ENCODE measurements around the gene SLC27A1.

Gene SLC27A1

DNA sequence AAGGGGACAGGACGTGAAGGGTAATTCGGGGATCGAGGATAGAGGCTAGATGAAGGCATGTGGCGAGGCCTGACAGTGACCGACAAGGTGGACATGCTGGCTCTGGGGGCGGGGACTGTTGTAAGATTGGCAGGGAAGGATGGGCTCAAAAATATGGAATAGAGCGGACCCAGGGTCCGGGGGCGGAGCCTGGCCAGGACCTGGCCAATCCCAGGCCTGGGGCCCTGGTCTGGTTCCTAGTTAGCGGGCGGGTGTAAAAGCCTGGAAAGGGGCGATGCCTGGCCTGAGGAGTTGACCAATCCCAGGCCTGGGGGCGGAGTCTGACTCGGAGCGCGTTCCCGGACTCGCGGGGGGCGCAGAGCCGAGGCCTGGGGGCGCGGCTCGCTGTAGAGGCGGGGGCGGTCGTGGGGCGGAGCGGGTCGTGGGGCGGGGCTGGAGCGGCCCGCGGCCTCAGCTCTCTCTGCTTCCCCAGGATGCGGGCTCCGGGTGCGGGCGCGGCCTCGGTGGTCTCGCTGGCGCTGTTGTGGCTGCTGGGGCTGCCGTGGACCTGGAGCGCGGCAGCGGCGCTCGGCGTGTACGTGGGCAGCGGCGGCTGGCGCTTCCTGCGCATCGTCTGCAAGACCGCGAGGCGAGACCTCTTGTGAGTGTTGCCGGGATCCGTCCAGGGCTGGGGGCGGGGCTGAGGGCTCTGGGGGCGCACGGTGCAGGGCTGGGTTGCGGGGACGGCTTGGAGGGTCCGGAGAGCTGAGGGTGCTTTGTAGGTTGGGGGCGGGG is at the start of gene SLC27A1:
Gene SLC27A1, plus strand, starts transcription at position 457 of the 774 bp plus-strand sequence. Its CDS starts 17 bp downstream, at position 474.
- peak; percentile 98 to 100 for DNase-seq (ENCODE audit: low spot score in 2 of 2)
- peak within 1 kb of the TSS; percentile 66 for H3K4me3 ChIP-seq
- in situ Hi-C loops (cut with MboI; ENCODE audit: low sequenced_read_pairs): no loop called here
- H3K27me3 ChIP-seq (ENCODE audit: low read depth): no peaks in the 10 kb centered on the region
- no peaks in the 10 kb centered on the region for H3K36me3 ChIP-seq (replicated peaks)
- no peaks in the 10 kb centered on the region for H3K9me3 ChIP-seq
- peaks cover 10% of the 10 kb centered on the region for H3K4me1 ChIP-seq

DNA sequence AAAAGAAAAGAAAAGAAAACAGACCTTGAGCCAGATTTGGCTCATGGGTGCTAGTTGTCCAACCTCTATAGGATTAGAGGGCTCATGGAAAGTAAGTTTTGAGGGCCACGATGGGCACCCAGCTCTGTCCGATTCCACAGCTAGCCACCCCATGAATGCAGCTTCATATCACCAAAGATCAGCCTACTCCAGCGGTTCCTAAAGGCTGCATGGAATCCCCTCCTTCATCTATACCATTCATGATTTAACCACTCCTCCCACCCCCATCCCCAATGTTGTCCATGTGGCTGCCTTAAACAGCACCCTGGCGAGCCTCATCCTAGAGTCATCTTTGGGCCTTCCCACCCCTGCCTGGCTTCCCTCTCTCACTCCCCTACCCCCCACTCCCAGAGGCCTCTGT is 48.4 kb upstream of the SLC27A1 start:
- no peak overlapping the region for H3K4me3 ChIP-seq
- in situ Hi-C loops (cut with MboI; ENCODE audit: low sequenced_read_pairs): no loop called here

DNA sequence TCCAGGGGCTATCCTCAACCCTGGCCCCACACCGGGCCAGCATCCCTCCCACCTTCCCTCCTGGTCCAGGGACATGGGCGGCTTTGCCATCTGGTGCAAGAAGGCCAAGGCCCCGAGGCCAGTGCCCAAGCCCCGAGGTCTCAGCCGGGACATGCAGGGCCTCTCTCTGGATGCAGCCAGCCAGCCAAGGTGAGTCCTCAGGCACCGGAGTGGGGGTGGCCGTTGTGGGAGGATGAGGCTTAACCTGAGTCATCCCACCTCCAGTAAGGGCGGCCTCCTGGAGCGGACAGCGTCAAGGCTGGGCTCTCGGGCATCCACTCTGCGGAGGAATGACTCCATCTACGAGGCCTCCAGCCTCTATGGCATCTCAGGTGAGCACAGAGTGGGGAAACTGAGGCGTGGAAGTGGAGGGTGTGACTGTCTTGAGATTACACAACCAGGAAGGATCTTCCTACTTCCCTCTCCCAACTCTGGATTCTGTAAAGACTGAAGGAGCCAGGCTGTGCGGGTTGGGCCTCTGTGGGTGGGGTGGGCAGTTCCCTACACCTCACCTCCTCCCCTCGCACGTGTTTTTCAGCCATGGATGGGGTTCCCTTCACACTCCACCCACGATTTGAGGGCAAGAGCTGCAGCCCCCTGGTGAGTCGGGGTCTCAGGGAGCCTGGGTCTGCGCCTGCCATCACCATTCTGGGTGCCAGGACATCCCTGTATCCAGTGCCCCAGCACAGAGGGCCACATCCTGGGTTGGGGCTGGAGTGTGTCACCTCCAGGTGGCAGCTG is 46.7 kb upstream of the SLC27A1 start:
- no peak for DNase-seq (ENCODE audit: low spot score in 2 of 2)
- Histone ChIP-seq H3K36me3 (replicated peaks) (no peaks in the 10 kb centered on the region; the same call in 1 of the 2 replicates), H3K4me3 (no peak overlapping the region), H3K4me1 (peaks cover 7% of the 10 kb centered on the region), H3K27me3 (ENCODE audit: low read depth) (no peaks in the 10 kb centered on the region), H3K9me3 (no peaks in the 10 kb centered on the region; the same call in 1 of the 2 replicates)
- in situ Hi-C loops (cut with MboI; ENCODE audit: low sequenced_read_pairs): no loop called here

More for the DNA sequence above, 48.4 kb upstream of the SLC27A1 start:
- DNase-seq (ENCODE audit: low spot score in 2 of 2): no peak
- H3K4me1 ChIP-seq: peaks cover 7% of the 10 kb centered on the region
- H3K9me3 ChIP-seq: no peaks in the 10 kb centered on the region; the same call in 1 of the 2 replicates
- no peaks in the 10 kb centered on the region for H3K27me3 ChIP-seq (ENCODE audit: low read depth)
- H3K36me3 ChIP-seq (replicated peaks): no peaks in the 10 kb centered on the region; the same call in 1 of the 2 replicates

- Histone ChIP-seq H3K36me3 (replicated peaks) (no peaks in the 10 kb centered on the region; the same call in 1 of the 2 replicates), H3K9me3 (no peaks in the 10 kb centered on the region), H3K27me3 (ENCODE audit: low read depth) (no peaks in the 10 kb centered on the region), H3K4me1 (no peaks in the 10 kb centered on the region; the same call in none of the 2 replicates), H3K4me3 (peak overlapping the region; percentile 11; the same call in 1 of the 2 replicates)
- peak; percentile 63 to 91 for DNase-seq (ENCODE audit: low spot score in 2 of 2)
- in situ Hi-C loops (cut with MboI; ENCODE audit: low sequenced_read_pairs): no loop called here
Measured at GRCh38 chr19:17424743-17425365, 45.5 kb upstream of the SLC27A1 start.

GRCh38 chr19:17429641-17430113 is 40.6 kb upstream of the SLC27A1 start:
- no peak overlapping the region for H3K4me3 ChIP-seq
- no peaks in the 10 kb centered on the region for H3K9me3 ChIP-seq
- H3K4me1 ChIP-seq: no peaks in the 10 kb centered on the region; the same call in 1 of the 2 replicates
- no peak for DNase-seq (ENCODE audit: low spot score in 2 of 2)
- in situ Hi-C loops (cut with MboI; ENCODE audit: low sequenced_read_pairs): no loop called here
- no peaks in the 10 kb centered on the region for H3K27me3 ChIP-seq (ENCODE audit: low read depth)
- H3K36me3 ChIP-seq (replicated peaks): no peaks in the 10 kb centered on the region

- H3K9me3 ChIP-seq: no peaks in the 10 kb centered on the region
- in situ Hi-C loops (cut with MboI; ENCODE audit: low sequenced_read_pairs): no loop called here
- no peak overlapping the region for H3K4me3 ChIP-seq
- no peaks in the 10 kb centered on the region for H3K27me3 ChIP-seq (ENCODE audit: low read depth)
- no peak for DNase-seq (ENCODE audit: low spot score in 2 of 2)
- no peaks in the 10 kb centered on the region for H3K36me3 ChIP-seq (replicated peaks)
- no peaks in the 10 kb centered on the region for H3K4me1 ChIP-seq
Measured at GRCh38 chr19:17431417-17431816, 38.9 kb upstream of the SLC27A1 start.

DNA sequence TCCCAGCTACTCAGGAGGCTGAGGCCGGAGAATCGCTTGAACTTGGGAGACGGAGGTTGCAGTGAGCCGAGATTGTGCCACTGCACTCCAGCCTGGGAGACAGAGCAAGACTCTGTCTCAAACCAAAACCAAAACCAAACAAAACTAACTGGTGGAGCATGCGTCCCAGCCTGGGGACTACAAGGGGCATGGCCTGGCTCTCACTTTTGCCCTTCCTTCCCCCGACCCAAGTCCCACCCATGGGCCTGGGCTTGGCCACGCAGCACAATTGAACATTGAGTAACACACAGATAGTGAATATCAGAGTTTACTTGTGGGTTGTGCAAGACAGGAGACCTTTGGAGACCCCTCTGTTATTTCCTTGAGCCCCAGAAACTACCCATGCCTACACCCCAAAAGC is 35.1 kb upstream of the SLC27A1 start:
- Histone ChIP-seq H3K36me3 (replicated peaks) (no peaks in the 10 kb centered on the region), H3K27me3 (ENCODE audit: low read depth) (no peaks in the 10 kb centered on the region), H3K9me3 (no peaks in the 10 kb centered on the region), H3K4me3 (no peak overlapping the region), H3K4me1 (no peaks in the 10 kb centered on the region)
- DNase-seq (ENCODE audit: low spot score in 2 of 2): no peak
- in situ Hi-C loops (cut with MboI; ENCODE audit: low sequenced_read_pairs): no loop called here

- in situ Hi-C loops (cut with MboI; ENCODE audit: low sequenced_read_pairs): no loop called here
- Histone ChIP-seq H3K4me3 (no peak overlapping the region), H3K4me1 (no peaks in the 10 kb centered on the region), H3K36me3 (replicated peaks) (no peaks in the 10 kb centered on the region), H3K27me3 (ENCODE audit: low read depth) (no peaks in the 10 kb centered on the region), H3K9me3 (no peaks in the 10 kb centered on the region)
- DNase-seq (ENCODE audit: low spot score in 2 of 2): no peak
Measured at GRCh38 chr19:17436094-17436873, 34.0 kb upstream of the SLC27A1 start.

GRCh38 chr19:17436874-17437267 is 33.5 kb upstream of the SLC27A1 start:
- no peaks in the 10 kb centered on the region for H3K27me3 ChIP-seq (ENCODE audit: low read depth)
- H3K4me3 ChIP-seq: no peak overlapping the region
- no peaks in the 10 kb centered on the region for H3K9me3 ChIP-seq
- in situ Hi-C loops (cut with MboI; ENCODE audit: low sequenced_read_pairs): no loop called here
- no peaks in the 10 kb centered on the region for H3K36me3 ChIP-seq (replicated peaks)
- no peaks in the 10 kb centered on the region for H3K4me1 ChIP-seq
- DNase-seq (ENCODE audit: low spot score in 2 of 2): no peak

DNA sequence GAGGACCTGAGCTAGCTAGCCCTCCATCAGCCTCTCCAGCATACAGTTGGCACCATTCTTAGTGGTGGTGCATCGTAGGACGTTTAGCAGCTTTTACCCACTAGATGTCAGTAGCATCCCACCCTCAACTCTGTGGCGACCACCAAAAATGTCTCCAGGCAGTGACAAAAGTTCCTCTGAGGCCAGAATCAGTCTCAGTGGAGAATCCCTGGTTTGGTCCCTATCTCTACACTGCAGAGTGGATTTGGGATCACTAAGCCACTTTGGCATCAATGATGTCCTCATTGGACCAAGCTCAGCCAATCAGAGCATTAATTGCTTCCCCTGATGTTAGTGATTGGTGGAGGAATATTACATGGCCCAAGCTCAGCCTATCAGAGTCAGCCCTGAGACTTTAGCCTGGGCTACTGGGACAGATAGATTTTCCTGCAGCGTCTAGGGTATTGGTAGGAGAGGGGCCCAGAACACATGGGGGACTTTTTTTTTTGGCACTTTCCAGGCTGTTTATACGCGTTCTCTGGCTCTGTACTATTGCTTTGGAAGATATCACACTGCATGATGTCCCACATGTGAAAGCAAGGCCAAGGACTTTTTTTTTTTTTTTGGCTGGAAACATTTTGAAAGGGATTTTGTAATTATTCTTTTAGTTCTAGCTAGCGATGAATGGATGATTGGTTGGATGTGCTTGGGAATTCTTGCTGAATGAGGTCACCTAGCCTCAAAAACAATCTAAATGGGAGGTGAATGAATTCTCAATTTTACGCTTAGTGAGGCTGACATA is 28.9 kb upstream of the SLC27A1 start:
- no peaks in the 10 kb centered on the region for H3K27me3 ChIP-seq (ENCODE audit: low read depth)
- no peaks in the 10 kb centered on the region for H3K9me3 ChIP-seq
- no peaks in the 10 kb centered on the region for H3K36me3 ChIP-seq (replicated peaks)
- peak in 1 of 2 experiments; percentile 48 for DNase-seq (ENCODE audit: low spot score in 2 of 2)
- no peaks in the 10 kb centered on the region for H3K4me1 ChIP-seq
- in situ Hi-C loops (cut with MboI; ENCODE audit: low sequenced_read_pairs): no loop called here
- no peak overlapping the region for H3K4me3 ChIP-seq

DNA sequence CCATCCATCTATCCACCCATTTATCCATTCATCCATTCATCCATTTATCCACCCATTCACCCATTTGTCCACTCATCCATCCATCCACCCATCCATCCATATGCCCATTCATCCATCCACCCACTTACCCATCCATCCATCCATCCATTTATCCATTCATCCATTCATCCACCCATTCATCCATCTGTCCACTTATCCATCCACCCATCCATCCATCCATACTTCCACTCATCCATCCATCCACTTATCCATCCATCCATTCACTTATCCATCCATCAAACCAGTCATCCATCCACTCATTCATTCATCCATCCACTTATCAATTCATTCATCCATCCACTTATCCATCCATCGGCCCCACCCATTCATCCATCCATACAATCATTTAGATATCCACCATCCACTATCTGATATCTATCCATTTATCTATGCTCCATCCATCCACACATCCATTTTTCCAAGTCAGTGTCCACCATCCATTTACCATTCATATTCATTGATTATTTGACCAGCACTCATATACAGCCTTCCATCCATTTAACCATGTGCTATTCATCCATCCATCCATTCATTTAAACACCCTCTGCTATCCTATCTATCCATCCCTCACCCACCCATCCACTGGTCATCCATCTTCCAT is 24.7 kb upstream of the SLC27A1 start:
- no peak for DNase-seq (ENCODE audit: low spot score in 2 of 2)
- H3K9me3 ChIP-seq: no peaks in the 10 kb centered on the region
- no peaks in the 10 kb centered on the region for H3K36me3 ChIP-seq (replicated peaks)
- no peaks in the 10 kb centered on the region for H3K27me3 ChIP-seq (ENCODE audit: low read depth)
- H3K4me3 ChIP-seq: no peak overlapping the region
- in situ Hi-C loops (cut with MboI; ENCODE audit: low sequenced_read_pairs): no loop called here
- 0 out of 2 replicates have a peak, but pooled peaks cover 3% of the 10 kb centered on the region for H3K4me1 ChIP-seq

DNA sequence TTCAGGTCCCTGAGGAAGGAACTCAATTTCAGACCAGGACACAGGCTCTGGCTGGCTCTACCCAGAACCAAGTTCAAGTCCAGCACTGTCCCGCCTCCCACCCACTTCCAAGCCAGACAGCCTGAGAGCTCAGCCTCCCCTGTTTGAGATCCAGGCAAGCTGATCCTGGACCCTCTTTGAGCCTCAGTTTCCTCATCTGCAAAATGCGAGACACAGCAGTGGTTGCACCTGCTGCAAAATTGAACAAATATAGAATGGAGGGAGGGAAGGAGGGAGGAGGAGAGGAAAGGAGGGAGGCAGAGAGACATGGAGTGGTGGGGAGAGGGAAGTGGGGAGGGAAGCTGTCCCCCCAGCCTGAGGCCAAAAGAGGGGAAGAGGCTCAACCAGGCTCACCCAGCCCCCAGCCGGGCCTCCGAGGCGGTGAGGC is 22.6 kb upstream of the SLC27A1 start:
- no peaks in the 10 kb centered on the region for H3K36me3 ChIP-seq (replicated peaks)
- no peaks in the 10 kb centered on the region for H3K9me3 ChIP-seq
- no peak for DNase-seq (ENCODE audit: low spot score in 2 of 2)
- no peaks in the 10 kb centered on the region for H3K27me3 ChIP-seq (ENCODE audit: low read depth)
- in situ Hi-C loops (cut with MboI; ENCODE audit: low sequenced_read_pairs): no loop called here
- H3K4me3 ChIP-seq: peak overlapping the region; percentile 50
- 0 out of 2 replicates have a peak, but pooled peaks cover 3% of the 10 kb centered on the region for H3K4me1 ChIP-seq
